MM.1S (cell line): Measurements from ENCODE around the gene RAB3GAP2.
"Not testable (repeated sequence)": the region's sequence is repeated elsewhere in the genome, so short reads cannot be mapped to it uniquely, and the experiment has no call there.

Source experiments
- DNase-seq: peaks from one replicate; pipeline ENCODE4 v3.0.0-alpha.2; 2015
- H2AFZ ChIP-seq: fragments of 300-600 bp; sonication (generic); 2 replicates; pipeline ENCODE4 v1.6.0; 2016; ENCODE audit warnings: antibody characterized with exemption, low read length
- H3F3A ChIP-seq: fragments of 300-600 bp; sonication (generic); 2 replicates; pipeline ENCODE4 v1.6.1; 2016; ENCODE audit warnings: mild to moderate bottlenecking, antibody characterized with exemption, low read length, moderate library complexity, mixed read lengths; ENCODE audit not compliant: insufficient read depth
- H3K27ac ChIP-seq: fragments of 300-600 bp; sonication (generic); 2 replicates; pipeline ENCODE4 v1.5.1; 2016; ENCODE audit warnings: mild to moderate bottlenecking, low read length
- H3K27me3 ChIP-seq: fragments of 300-600 bp; sonication (generic); replicated peaks from 2 replicates; pipeline ENCODE4 v1.6.0; 2016; ENCODE audit warnings: low read length; ENCODE audit not compliant: insufficient read depth
- H3K36me3 ChIP-seq: fragments of 300-600 bp; sonication (generic); replicated peaks from 2 replicates; pipeline ENCODE4 v1.6.1; 2016; ENCODE audit warnings: mild to moderate bottlenecking, low read length, mixed read lengths; ENCODE audit not compliant: insufficient read depth
- H3K4me1 ChIP-seq: fragments of 300-600 bp; sonication (generic); 2 replicates; pipeline ENCODE4 v1.6.1; 2016; ENCODE audit warnings: low read length, mixed read lengths
- H3K4me2 ChIP-seq: fragments of 300-600 bp; sonication (generic); 2 replicates; pipeline ENCODE4 v1.6.0; 2016; ENCODE audit warnings: low read depth, low read length
- H3K4me3 ChIP-seq: fragments of 300-600 bp; sonication (generic); 2 replicates; pipeline ENCODE4 v1.5.1; 2016; ENCODE audit warnings: low read length, mixed read lengths
- H3K79me2 ChIP-seq: fragments of 300-600 bp; sonication (generic); 2 replicates; pipeline ENCODE4 v1.6.1; 2016; ENCODE audit warnings: mixed run types, low read length, mixed read lengths
- H3K9ac ChIP-seq: fragments of 300-600 bp; sonication (generic); 2 replicates; pipeline ENCODE4 v1.6.1; 2016; ENCODE audit warnings: low read length, mixed read lengths
- H3K9me2 ChIP-seq: fragments of 300-600 bp; sonication (generic); replicated peaks from 2 replicates; pipeline ENCODE4 v1.6.1; 2016; ENCODE audit warnings: mild to moderate bottlenecking, low read length, mixed read lengths; ENCODE audit not compliant: insufficient read depth
- H3K9me3 ChIP-seq: fragments of 300-600 bp; sonication (generic); replicated peaks from 2 replicates; pipeline ENCODE4 v1.6.1; 2016; ENCODE audit warnings: mild to moderate bottlenecking, low read length, mixed read lengths; ENCODE audit not compliant: insufficient read depth
- H4K20me1 ChIP-seq: fragments of 300-600 bp; sonication (generic); 2 replicates; pipeline ENCODE4 v1.6.1; 2016; ENCODE audit warnings: mild to moderate bottlenecking, low read length, moderate library complexity, mixed read lengths; ENCODE audit not compliant: insufficient read depth
- EZH2 ChIP-seq: fragments of 300-600 bp; sonication (generic); optimal IDR thresholded peaks from 2 replicates; pipeline ENCODE3; 2017; ENCODE audit warnings: low read depth, mild to moderate bottlenecking, antibody characterized with exemption, low read length, mixed read lengths
- EZH2phosphoT487 ChIP-seq: fragments of 300-600 bp; sonication (generic); IDR thresholded peaks from 2 replicates; pipeline ENCODE4 v1.6.1; 2018; ENCODE audit warnings: antibody characterized with exemption, low read length
- TF ChIP-seq, protein P1 (sequence below): fragments of 300-600 bp; sonication (generic); IDR thresholded peaks from 2 replicates; pipeline ENCODE4 v1.5.1; 2016; ENCODE audit warnings: antibody characterized with exemption, low read length, mixed read lengths

Gene RAB3GAP2

DNA sequence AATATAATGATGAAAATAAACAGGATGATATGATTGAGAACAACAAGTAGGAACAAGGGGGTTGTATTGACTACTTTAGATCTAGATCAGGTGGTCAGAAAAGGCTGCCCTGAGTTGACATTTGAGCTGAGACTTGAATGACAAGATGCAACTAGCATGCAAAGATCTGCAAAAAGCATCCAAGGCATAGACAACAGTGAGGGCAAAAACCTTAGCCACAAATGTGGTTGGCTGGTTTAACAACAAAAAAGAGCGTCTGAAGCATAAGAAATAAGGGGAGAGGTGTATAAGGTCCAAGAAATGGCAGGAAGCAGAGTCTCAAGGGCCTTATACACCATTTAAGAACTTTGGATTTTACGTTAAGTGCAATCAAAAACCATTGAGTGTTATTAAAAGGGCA, 3.2 kb downstream of the RAB3GAP2 start:
- no peaks in the 10 kb centered on the region for H3K9me2 ChIP-seq
- H2AFZ ChIP-seq = no peak overlapping the region
- peaks cover 10% of the 10 kb centered on the region for H3F3A ChIP-seq
- TF ChIP-seq, protein P1, sequence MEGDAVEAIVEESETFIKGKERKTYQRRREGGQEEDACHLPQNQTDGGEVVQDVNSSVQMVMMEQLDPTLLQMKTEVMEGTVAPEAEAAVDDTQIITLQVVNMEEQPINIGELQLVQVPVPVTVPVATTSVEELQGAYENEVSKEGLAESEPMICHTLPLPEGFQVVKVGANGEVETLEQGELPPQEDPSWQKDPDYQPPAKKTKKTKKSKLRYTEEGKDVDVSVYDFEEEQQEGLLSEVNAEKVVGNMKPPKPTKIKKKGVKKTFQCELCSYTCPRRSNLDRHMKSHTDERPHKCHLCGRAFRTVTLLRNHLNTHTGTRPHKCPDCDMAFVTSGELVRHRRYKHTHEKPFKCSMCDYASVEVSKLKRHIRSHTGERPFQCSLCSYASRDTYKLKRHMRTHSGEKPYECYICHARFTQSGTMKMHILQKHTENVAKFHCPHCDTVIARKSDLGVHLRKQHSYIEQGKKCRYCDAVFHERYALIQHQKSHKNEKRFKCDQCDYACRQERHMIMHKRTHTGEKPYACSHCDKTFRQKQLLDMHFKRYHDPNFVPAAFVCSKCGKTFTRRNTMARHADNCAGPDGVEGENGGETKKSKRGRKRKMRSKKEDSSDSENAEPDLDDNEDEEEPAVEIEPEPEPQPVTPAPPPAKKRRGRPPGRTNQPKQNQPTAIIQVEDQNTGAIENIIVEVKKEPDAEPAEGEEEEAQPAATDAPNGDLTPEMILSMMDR = no peak
- TF ChIP-seq EZH2phosphoT487 (no peak), EZH2 (no peak)
- H3K27me3 ChIP-seq = no peaks in the 10 kb centered on the region
- H3K4me2 ChIP-seq = no peak overlapping the region
- H3K4me1 ChIP-seq = peaks cover 12% of the 10 kb centered on the region
- DNase-seq = no peak
- H4K20me1 ChIP-seq = no peaks in the 10 kb centered on the region; the same call in 1 of the 2 replicates
- H3K27ac ChIP-seq = no peak overlapping the region
- H3K9ac ChIP-seq = no peak overlapping the region
- no peak overlapping the region for H3K4me3 ChIP-seq
- H3K9me3 ChIP-seq = no peaks in the 10 kb centered on the region
- peaks cover 3% of the 10 kb centered on the region; the same call in 1 of the 2 replicates for H3K36me3 ChIP-seq
- peaks cover 77% of the 10 kb centered on the region for H3K79me2 ChIP-seq

DNA sequence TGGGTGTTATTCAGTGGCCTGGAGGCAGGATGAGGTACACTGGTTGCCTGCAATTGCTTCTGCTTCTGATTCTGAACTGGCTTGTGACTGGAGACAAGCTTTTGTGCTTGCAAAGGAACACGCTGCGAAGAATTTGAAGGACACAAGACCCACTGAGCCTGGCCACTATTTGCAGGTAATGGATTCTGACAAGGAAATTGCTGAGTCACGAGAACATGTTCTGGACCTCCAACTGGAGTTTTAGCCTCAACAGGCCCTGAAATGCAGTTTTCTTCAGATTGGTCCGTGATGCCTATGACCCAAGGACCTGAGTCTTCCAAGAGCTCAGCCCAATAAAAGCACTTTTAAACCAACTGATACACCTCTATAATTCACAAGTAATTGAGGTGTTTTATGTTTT, 4.6 kb downstream of the RAB3GAP2 start:
- peaks cover 3% of the 10 kb centered on the region; the same call in 1 of the 2 replicates for H3K36me3 ChIP-seq

DNA sequence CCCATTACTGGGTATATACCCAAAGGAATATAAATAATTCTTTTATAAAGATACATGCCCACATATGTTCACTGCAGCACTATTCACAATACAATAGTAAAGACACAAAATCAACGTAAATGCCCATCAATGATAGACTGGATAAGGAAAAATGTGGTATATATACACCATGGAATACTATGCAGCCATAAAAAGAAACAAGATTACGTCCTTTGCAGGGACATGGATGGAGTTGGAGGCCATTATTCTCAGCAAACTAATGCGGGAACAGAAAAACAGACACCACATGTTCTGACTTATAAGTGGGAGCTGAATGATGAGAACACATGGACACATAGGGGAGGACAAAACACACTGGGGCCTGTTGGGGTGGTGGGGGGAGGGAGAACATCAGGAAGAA, 12.0 kb downstream of the RAB3GAP2 start:
- not testable (repeated sequence) for H4K20me1 ChIP-seq, H3K27me3 ChIP-seq, H3K4me1 ChIP-seq, H3K4me3 ChIP-seq, H3K9me2 ChIP-seq, H3K27ac ChIP-seq, H3F3A ChIP-seq, H3K36me3 ChIP-seq, H3K4me2 ChIP-seq, H3K9me3 ChIP-seq, DNase-seq, H2AFZ ChIP-seq, H3K9ac ChIP-seq
- H3K79me2 ChIP-seq = peaks cover 73% of the 10 kb centered on the region

More for the DNA sequence above, 4.6 kb downstream of the RAB3GAP2 start:
- Histone ChIP-seq H3F3A (peaks cover 3% of the 10 kb centered on the region), H3K9me2 (no peaks in the 10 kb centered on the region), H3K4me2 (no peak overlapping the region), H2AFZ (no peak overlapping the region), H3K79me2 (peaks cover 85% of the 10 kb centered on the region), H4K20me1 (no peaks in the 10 kb centered on the region; the same call in 1 of the 2 replicates), H3K9ac (no peak overlapping the region), H3K4me1 (peaks cover 12% of the 10 kb centered on the region), H3K27ac (no peak overlapping the region), H3K27me3 (no peaks in the 10 kb centered on the region), H3K9me3 (no peaks in the 10 kb centered on the region), H3K4me3 (no peak overlapping the region)
- no peak for DNase-seq
- no peak for TF ChIP-seq EZH2phosphoT487
- TF ChIP-seq, protein P1 = no peak
- TF ChIP-seq EZH2 = no peak

DNA sequence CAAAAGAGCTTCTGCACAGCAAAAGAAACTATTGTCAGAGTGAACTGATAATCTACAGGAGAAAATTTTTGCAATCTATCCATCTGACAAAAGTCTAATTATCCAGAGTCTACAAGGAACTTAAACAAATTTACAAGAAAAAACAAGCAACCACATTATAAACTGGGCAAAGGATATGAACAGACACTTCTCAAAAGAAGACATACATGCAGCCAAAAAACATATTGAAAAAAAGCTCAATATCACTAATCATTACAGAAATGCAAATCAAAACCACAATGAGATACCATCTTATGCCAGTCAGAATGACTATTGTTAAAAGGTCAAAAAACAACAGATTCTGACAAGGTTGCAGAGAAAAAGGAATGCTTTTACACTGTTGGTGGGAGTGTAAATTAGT, 12.5 kb downstream of the RAB3GAP2 start:
- H3K4me1 ChIP-seq, H3K9me3 ChIP-seq, H3K36me3 ChIP-seq, H3K4me2 ChIP-seq, H3F3A ChIP-seq, H3K9me2 ChIP-seq, H2AFZ ChIP-seq, H3K27ac ChIP-seq, H4K20me1 ChIP-seq, H3K4me3 ChIP-seq, H3K27me3 ChIP-seq, DNase-seq, H3K9ac ChIP-seq: not testable (repeated sequence)
- peaks cover 70% of the 10 kb centered on the region for H3K79me2 ChIP-seq

DNA sequence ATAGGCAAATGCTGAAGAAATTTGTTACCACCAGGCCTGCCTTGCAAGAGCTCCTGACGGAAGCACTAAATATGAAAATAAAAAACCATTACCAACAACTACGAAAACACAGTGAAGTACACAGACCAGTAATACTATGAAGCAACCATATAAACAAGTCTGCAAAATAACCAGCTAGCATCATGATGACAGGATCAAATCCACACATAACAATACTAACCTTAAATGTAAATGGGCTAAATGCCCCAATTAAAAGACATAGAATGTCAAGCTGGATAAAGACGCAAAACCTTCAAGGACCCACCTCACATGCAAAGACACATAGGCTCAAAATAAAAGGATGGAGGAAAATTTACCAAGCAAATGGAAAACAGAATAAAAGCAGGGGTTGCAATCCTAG, 16.1 kb downstream of the RAB3GAP2 start:
- H3K79me2 ChIP-seq = peaks cover 73% of the 10 kb centered on the region
- H3F3A ChIP-seq, H4K20me1 ChIP-seq, DNase-seq, H3K9ac ChIP-seq, H3K36me3 ChIP-seq, H3K4me3 ChIP-seq, H3K27me3 ChIP-seq, H3K4me1 ChIP-seq, H2AFZ ChIP-seq, H3K27ac ChIP-seq, H3K9me2 ChIP-seq, H3K9me3 ChIP-seq, H3K4me2 ChIP-seq: not testable (repeated sequence)
